ENCODE results near the gene SCYGR2. TPM values are rescaled to one million over a fixed set of nuclear protein-coding genes. Genes with fewer than 3 reads are reported as not detected.

Gene SCYGR2
- total and polyA plus RNA-seq, 4 donors, result not detected

DNA sequence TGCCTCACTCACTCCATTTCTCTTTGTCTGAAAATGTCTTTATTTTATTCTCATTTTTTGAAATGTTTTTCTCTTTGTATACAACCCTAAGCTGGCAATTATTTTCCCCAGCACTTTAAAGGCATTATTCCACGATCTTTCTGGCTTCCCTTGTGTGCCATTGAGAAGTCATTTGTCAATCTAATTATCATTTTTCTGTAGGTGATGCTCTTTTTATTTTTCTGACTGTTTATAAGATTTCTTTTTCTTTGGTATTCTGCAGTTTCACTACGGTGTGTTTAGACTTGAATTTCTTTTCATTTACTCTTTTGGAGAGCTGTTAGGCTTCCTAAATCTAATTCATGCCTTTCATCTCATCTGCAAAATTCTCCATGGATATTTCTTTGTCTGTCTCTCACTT is 26.7 kb downstream of the SCYGR2 start (continued):
- no peak for TF ChIP-seq ZBTB33 (IDR thresholded peaks at IDR 0.05)
- TF ChIP-seq TAF1 (conservative IDR thresholded peaks at IDR 0.05), result no peak
- TF ChIP-seq EGR1 (IDR thresholded peaks at IDR 0.05; ENCODE audit: low read depth in 2 of 2), result no peak
- no peak for TF ChIP-seq ATF3 (IDR thresholded peaks at IDR 0.05)
- no peak for TF ChIP-seq SP1 (IDR thresholded peaks at IDR 0.05)
- no peak for TF ChIP-seq YY1 (IDR thresholded peaks at IDR 0.05)

GRCh38 chr2:227626580-227627151 is 28.0 kb downstream of the SCYGR2 start:
- no peak for DNase-seq (ENCODE audit: low spot score)
- no peak overlapping the region for H3K4me3 ChIP-seq (ENCODE audit: low read depth in 1 of 3, low read length in 3 of 3)
- no peak overlapping the region for H3K9ac ChIP-seq (ENCODE audit: low read depth in 1 of 2, low read length in 2 of 2)
- TF ChIP-seq FOXA1 (IDR thresholded peaks at IDR 0.05) (no peak), SP1 (IDR thresholded peaks at IDR 0.05) (no peak), NR2F2 (IDR thresholded peaks at IDR 0.05) (no peak), JUND (IDR thresholded peaks at IDR 0.05) (no peak), TAF1 (conservative IDR thresholded peaks at IDR 0.05) (no peak), EGR1 (IDR thresholded peaks at IDR 0.05; ENCODE audit: low read depth in 2 of 2) (no peak), CTCF (IDR thresholded peaks at IDR 0.05; ENCODE audit: low read depth, low read length, missing input control) (no peak), ATF3 (IDR thresholded peaks at IDR 0.05) (no peak), GABPA (IDR thresholded peaks at IDR 0.05 in 1 of 2, conservative IDR thresholded peaks at IDR 0.05 in 1 of 2) (no peak), HNF4A (conservative IDR thresholded peaks at IDR 0.05) (no peak), YY1 (IDR thresholded peaks at IDR 0.05) (no peak), FOXA2 (IDR thresholded peaks at IDR 0.05) (no peak), HNF4G (IDR thresholded peaks at IDR 0.05) (no peak), RXRA (IDR thresholded peaks at IDR 0.05) (no peak)
- TF ChIP-seq, protein P1, sequence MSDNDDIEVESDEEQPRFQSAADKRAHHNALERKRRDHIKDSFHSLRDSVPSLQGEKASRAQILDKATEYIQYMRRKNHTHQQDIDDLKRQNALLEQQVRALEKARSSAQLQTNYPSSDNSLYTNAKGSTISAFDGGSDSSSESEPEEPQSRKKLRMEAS (IDR thresholded peaks at IDR 0.05), result no peak
- TF ChIP-seq, protein P2, sequence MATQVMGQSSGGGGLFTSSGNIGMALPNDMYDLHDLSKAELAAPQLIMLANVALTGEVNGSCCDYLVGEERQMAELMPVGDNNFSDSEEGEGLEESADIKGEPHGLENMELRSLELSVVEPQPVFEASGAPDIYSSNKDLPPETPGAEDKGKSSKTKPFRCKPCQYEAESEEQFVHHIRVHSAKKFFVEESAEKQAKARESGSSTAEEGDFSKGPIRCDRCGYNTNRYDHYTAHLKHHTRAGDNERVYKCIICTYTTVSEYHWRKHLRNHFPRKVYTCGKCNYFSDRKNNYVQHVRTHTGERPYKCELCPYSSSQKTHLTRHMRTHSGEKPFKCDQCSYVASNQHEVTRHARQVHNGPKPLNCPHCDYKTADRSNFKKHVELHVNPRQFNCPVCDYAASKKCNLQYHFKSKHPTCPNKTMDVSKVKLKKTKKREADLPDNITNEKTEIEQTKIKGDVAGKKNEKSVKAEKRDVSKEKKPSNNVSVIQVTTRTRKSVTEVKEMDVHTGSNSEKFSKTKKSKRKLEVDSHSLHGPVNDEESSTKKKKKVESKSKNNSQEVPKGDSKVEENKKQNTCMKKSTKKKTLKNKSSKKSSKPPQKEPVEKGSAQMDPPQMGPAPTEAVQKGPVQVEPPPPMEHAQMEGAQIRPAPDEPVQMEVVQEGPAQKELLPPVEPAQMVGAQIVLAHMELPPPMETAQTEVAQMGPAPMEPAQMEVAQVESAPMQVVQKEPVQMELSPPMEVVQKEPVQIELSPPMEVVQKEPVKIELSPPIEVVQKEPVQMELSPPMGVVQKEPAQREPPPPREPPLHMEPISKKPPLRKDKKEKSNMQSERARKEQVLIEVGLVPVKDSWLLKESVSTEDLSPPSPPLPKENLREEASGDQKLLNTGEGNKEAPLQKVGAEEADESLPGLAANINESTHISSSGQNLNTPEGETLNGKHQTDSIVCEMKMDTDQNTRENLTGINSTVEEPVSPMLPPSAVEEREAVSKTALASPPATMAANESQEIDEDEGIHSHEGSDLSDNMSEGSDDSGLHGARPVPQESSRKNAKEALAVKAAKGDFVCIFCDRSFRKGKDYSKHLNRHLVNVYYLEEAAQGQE (IDR thresholded peaks at IDR 0.05), result no peak
- H3K9me3 ChIP-seq (ENCODE audit: control insufficient read depth in 4 of 4, low read length in 3 of 4), result peaks cover 0 to 4% (median 2%) of the 10 kb centered on the region in 4 donors
- H3K36me3 ChIP-seq (ENCODE audit: control insufficient read depth in 4 of 4, insufficient read depth in 3 of 4, low read depth in 1 of 4, low read length in 3 of 4), result no peaks in the 10 kb centered on the region
- WGBS, result 91% methylated on average over 10 of the region's 10 CpGs
- H3K4me1 ChIP-seq (ENCODE audit: control insufficient read depth in 4 of 4, insufficient read depth in 4 of 4, low read length in 3 of 4), result no peaks in the 10 kb centered on the region
- no peak overlapping the region for H3K27ac ChIP-seq (ENCODE audit: low read depth in 1 of 2, low read length in 2 of 2)
- no peaks in the 10 kb centered on the region for H3K27me3 ChIP-seq (ENCODE audit: control insufficient read depth in 4 of 4, insufficient read depth in 4 of 4, low read length in 3 of 4)

Data from liver (tissue), 9 donors.